SIG-M5 treated with dmso at 0.1 percent for 504 hours (cell line): Measurements from ENCODE around the gene ANKS1A.
"Not testable (repeated sequence)": the region's sequence is repeated elsewhere in the genome, so short reads cannot be mapped to it uniquely, and the experiment has no call there.

Experiments used
- DNase-seq: peaks from one replicate; lab custom pipeline; 2025; ENCODE audit not compliant: unreplicated experiment; lab: John Stamatoyannopoulos, UW

ANKS1A gene, protein sequence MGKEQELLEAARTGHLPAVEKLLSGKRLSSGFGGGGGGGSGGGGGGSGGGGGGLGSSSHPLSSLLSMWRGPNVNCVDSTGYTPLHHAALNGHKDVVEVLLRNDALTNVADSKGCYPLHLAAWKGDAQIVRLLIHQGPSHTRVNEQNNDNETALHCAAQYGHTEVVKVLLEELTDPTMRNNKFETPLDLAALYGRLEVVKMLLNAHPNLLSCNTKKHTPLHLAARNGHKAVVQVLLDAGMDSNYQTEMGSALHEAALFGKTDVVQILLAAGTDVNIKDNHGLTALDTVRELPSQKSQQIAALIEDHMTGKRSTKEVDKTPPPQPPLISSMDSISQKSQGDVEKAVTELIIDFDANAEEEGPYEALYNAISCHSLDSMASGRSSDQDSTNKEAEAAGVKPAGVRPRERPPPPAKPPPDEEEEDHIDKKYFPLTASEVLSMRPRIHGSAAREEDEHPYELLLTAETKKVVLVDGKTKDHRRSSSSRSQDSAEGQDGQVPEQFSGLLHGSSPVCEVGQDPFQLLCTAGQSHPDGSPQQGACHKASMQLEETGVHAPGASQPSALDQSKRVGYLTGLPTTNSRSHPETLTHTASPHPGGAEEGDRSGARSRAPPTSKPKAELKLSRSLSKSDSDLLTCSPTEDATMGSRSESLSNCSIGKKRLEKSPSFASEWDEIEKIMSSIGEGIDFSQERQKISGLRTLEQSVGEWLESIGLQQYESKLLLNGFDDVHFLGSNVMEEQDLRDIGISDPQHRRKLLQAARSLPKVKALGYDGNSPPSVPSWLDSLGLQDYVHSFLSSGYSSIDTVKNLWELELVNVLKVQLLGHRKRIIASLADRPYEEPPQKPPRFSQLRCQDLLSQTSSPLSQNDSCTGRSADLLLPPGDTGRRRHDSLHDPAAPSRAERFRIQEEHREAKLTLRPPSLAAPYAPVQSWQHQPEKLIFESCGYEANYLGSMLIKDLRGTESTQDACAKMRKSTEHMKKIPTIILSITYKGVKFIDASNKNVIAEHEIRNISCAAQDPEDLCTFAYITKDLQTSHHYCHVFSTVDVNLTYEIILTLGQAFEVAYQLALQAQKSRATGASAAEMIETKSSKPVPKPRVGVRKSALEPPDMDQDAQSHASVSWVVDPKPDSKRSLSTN

DNA sequence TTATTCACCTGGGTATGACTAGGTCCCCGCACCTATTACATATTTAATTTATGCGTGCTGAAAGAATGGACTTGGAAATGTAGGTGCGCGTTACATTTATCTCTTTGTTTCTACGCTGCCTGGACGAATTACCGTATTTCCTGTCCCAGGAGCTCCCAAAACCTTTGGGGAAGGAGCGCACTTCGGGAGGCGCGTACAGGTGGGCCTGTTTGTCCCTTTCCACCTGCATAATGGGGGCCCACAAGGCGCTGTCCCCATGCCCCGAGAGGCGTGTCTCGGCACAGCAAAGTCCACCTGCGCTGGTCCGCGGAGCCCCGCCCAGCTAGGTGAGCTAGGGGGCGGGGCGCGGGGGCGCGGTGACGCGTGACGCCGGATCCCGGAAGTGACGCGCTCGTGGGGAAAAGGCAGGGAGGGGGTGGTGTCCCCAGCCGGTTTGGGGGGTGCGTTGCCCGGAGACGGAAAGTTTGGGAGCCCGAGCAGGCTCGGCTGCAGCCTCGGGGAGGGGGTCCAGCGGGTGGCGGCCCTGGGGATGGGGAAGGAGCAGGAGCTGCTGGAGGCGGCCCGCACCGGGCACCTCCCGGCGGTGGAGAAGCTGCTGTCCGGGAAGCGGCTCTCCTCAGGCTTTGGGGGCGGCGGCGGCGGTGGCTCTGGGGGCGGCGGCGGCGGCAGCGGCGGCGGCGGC is at the start of gene ANKS1A:
Gene ANKS1A (plus strand): TSS at position 382 of the 682 bp plus-strand sequence. CDS start 148 bp downstream, at position 530.
- DNase-seq = peak; percentile 44

- no peak for DNase-seq
Observed at GRCh38 chr6:34839666-34840352, 49.2 kb upstream of the ANKS1A start.

- DNase-seq = not testable (repeated sequence)
Observed at GRCh38 chr6:34849066-34849465, 40.0 kb upstream of the ANKS1A start.

DNA sequence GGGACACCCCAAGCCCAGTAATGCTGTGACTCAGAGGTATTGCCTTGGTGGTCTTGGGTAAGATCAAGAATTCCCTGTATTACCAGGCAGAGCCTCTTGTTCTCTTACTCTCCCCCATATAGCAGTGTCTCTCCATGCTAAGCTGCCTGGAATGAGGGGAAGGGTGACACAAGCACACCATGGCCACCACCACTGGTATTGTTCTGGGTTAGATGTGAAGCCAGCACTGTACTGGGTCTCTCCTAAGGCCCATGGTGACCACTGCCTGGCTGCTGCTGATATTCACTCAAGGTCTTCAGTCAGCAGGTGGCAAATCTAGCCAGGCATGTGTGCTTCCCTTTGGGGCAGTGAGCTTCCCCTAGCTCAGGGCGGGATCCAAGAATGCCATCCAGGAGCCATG is 37.7 kb upstream of the ANKS1A start:
- DNase-seq = no peak

DNA sequence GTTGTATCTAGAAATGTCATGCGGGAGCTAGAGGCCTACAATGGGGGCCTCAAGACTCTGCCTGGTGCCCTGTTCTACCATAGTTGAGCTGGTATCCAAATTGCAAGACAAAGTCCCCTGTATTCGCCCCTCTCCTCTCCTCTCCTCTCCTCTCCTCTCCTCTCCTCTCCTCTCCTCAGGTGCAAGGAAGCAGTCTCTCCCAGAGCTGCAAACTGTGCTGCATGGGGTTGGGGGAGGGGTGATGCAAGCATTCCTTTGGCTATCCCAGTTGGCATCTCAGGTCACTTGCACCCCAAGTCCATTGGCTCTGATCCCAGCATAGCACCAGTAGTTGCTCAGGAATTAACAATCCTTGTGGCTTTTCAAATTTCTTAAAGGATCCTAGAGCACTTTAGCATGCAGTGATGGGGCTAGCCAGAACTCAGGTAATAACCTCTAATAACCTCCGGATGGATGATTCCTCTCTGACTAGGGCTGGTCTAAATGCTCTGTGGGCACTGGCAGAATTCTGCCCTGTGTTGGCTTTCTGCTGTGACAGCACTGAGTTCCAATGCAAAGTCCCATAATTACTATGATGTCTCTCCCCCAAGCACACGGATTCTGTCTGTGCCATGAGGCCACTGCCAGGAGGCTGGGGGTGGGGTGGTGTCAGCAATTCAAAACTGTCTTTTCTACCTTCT is 36.5 kb upstream of the ANKS1A start:
- DNase-seq = no peak

DNA sequence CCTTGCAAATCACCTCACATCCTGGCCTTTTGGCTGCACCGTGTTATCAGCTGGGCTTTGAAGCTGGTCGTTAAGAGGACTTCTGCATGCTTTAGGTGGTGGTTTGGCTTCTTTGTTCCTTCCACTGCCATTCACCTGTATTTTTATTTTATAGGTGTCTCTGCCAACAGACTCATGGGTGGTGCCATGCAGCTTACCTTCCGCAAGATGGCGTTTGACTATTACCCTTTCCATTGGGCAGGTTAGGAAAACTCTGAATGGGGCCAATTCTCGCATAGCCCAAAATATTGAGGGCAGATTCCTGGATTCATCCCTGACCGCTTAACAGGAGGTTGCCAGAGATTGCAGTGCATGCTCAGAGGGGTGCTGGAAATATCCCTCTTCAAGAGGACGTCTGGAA is 33.6 kb upstream of the ANKS1A start:
- DNase-seq = no peak

GRCh38 chr6:34858681-34859080 is 30.4 kb upstream of the ANKS1A start:
- no peak for DNase-seq

GRCh38 chr6:34859951-34860350 is 29.1 kb upstream of the ANKS1A start:
- no peak for DNase-seq

DNA sequence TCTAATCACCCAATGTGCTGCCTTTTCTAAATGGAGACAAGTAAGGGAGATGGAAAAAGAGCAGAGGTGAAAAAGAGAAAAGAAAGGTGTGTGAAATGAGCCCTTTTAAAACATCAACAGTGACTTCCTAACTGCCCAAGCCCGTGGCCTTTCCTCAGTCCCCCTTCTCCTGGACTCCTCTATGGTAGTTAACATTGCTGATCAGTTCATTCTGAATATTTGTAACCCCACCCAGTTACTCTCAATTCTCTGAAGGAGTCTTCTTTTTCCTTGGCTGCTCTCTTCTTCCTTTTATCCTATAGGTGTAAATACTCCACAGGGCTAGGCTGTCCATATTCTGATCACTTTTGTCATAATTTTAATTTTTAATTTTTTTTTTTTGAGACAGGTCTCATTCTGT is 28.3 kb upstream of the ANKS1A start:
- no peak for DNase-seq

DNA sequence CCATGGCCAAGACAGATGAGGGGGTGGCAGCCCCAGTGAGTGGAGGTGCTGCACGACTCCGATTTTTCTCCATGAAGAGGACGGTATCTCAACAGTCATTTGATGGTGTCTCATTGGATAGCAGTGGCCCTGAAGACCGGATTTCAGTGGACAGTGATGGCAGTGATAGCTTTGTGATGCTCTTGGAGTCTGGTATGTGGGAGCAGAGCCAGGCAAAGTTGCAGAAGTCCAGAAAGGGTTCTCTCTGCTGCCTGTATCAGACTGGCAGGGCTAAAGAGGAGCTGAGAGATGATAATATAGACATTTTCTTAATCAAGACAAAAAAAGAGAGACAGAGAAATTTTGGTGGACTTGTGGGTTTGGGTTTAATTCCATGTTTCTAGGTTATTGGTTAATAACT is 25.0 kb upstream of the ANKS1A start:
- DNase-seq = no peak

GRCh38 chr6:34865107-34865506 is 23.9 kb upstream of the ANKS1A start:
- no peak for DNase-seq

DNA sequence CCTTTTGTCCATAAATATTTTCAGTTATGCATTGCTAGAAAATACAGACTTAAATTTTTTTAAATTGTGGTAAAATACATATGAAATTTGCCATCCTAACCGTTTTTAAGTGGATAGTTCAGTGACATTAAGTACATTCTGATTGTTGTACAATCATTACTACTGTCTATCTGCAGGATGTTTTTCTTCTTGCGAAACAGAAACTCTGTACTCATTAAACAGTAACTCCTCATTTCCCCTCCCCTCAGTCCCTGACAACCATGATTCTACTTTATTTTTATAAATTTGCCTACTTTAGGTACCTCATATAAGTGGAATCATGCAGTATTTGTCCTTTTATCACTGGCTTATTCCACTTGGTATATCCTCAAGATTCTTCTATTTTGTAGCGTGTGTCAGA is 22.5 kb upstream of the ANKS1A start:
- no peak for DNase-seq

DNA sequence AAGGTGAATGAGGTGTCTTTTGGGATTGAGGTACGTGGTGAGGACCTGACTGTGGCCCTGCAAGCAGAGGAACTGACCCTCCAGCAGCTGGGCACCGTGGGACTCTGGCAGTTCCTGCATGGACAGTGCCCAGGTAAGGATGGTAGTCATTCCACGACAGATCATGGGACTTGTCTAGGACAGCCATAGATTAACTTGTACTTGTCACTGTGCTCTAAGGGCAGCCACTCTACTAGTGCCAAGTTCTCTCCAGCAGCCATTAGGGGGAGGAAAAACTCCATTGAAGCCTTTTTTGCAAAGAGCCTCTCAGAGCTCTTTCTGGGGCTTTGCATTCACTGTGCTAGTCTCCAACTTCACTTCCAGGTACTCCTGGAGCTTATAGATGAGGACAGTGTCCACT is 21.6 kb upstream of the ANKS1A start:
- no peak for DNase-seq

GRCh38 chr6:34871853-34872252 is 17.2 kb upstream of the ANKS1A start:
- DNase-seq = no peak

DNA sequence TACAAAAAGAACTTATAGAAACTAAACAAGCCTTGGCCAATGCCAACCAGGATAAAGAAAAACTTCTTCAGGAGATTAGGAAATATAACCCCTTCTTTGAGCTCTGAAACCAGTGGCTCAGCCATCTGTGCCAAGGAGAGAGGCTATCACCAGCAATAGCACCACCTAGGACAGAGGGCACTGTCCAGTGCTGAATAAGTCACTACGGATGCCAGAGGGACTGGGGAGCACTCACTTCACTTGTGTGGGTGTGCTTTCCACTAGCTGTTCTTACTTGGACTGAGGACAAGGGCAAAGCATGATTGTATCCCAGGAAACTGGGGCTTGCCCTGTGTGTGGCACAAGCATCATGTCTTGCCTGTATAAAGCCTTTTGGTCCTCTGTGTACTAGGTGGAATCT is 16.7 kb upstream of the ANKS1A start:
- DNase-seq = no peak

- DNase-seq = no peak
Observed at GRCh38 chr6:34875292-34876213, 13.5 kb upstream of the ANKS1A start.

- DNase-seq = no peak
Observed at GRCh38 chr6:34876472-34876871, 12.6 kb upstream of the ANKS1A start.

DNA sequence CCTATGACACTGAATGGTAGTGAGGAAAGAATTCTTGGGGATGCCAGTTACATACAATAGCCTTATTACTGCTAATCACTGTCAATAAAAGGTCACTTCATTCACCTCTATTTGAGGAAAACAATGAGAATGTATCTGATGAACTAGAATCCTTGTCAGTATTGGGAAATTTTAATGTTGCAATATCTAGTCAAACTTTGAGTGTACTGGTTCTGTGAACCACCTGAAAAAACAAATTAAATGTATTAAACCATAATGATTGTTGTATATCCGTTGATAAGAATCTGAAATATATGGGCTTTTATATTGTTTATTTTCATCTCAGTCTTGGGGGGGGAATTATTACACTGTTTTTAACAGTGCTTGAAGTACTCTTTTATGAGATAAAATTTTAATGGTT is 11.8 kb upstream of the ANKS1A start:
- DNase-seq = no peak
